ENCODE measurements around the gene DHX35.

The DHX35 gene

GRCh38 chr20:38932457-38933120 is 29.6 kb upstream of the DHX35 start:
- Mint-ChIP-seq H3K27ac (no peak overlapping the region), H3K9me3 (no peaks in the 10 kb centered on the region), H3K4me3 (no peak overlapping the region), H3K4me1 (ENCODE audit: low read depth) (peaks cover 17% of the 10 kb centered on the region), H3K27me3 (no peaks in the 10 kb centered on the region), H3K36me3 (ENCODE audit: low read depth) (peaks cover 15% of the 10 kb centered on the region)
- DNase-seq = no peak

GRCh38 chr20:38934530-38934929 is 27.6 kb upstream of the DHX35 start:
- DNase-seq = no peak
- no peaks in the 10 kb centered on the region for H3K27me3 Mint-ChIP-seq
- H3K36me3 Mint-ChIP-seq (ENCODE audit: low read depth) = peaks cover 14% of the 10 kb centered on the region
- H3K4me3 Mint-ChIP-seq = no peak overlapping the region
- no peak overlapping the region for H3K27ac Mint-ChIP-seq
- H3K4me1 Mint-ChIP-seq (ENCODE audit: low read depth) = peaks cover 6% of the 10 kb centered on the region
- H3K9me3 Mint-ChIP-seq = no peaks in the 10 kb centered on the region

- no peaks in the 10 kb centered on the region for H3K9me3 Mint-ChIP-seq
- H3K36me3 Mint-ChIP-seq (ENCODE audit: low read depth) = peaks cover 19% of the 10 kb centered on the region
- peaks cover 2% of the 10 kb centered on the region for H3K4me1 Mint-ChIP-seq (ENCODE audit: low read depth)
- H3K27me3 Mint-ChIP-seq = no peaks in the 10 kb centered on the region
- H3K27ac Mint-ChIP-seq = no peak overlapping the region
- no peak overlapping the region for H3K4me3 Mint-ChIP-seq
- DNase-seq = no peak
Measured at GRCh38 chr20:38935285-38935684, 26.9 kb upstream of the DHX35 start.

DNA sequence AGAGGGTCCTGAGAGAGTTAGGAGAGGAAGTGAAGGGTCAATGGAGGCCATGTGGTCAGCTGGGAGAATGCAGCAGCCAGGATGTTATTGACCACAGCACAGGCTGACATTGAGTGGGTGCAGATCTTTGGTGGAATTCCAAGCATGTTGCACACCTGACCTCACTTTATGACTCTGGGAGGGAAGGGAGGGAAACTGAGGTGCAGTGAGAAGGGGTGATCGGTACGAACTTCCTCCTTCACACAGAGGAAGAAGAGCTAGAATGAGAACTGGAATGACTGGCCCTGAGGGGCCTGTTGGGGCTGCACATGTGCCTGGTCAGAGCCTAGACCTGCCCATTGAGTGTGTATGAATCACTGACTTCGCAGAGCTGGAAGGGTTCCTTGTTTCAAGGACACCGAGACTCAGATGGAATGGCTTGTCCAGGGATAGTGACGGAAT is 26.2 kb upstream of the DHX35 start:
- H3K4me3 Mint-ChIP-seq = no peak overlapping the region
- DNase-seq = no peak
- H3K36me3 Mint-ChIP-seq (ENCODE audit: low read depth) = peaks cover 19% of the 10 kb centered on the region
- no peak overlapping the region for H3K27ac Mint-ChIP-seq
- H3K27me3 Mint-ChIP-seq = no peaks in the 10 kb centered on the region
- peaks cover 2% of the 10 kb centered on the region for H3K4me1 Mint-ChIP-seq (ENCODE audit: low read depth)
- H3K9me3 Mint-ChIP-seq = no peaks in the 10 kb centered on the region

DNA sequence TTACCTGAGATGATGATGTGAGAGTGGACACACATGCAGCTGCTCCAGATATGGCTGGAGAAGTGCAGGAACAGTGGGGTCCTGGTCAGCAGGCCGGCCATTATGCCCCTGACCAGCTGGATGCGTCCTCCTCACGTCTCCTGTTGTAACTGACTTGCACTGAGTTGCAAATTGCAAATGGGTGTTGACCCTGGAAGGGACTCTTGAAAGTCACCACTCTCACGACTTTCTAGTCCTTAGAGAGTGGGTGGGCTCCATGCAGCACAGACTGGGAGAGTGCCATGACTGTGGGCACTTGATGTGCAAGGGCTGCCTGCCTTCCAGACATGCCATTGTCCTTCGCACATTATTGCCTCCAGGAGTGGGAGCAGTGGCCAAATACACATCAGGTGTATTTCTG is 25.1 kb upstream of the DHX35 start:
- Mint-ChIP-seq H3K27ac (no peak overlapping the region), H3K9me3 (no peaks in the 10 kb centered on the region)

DNA sequence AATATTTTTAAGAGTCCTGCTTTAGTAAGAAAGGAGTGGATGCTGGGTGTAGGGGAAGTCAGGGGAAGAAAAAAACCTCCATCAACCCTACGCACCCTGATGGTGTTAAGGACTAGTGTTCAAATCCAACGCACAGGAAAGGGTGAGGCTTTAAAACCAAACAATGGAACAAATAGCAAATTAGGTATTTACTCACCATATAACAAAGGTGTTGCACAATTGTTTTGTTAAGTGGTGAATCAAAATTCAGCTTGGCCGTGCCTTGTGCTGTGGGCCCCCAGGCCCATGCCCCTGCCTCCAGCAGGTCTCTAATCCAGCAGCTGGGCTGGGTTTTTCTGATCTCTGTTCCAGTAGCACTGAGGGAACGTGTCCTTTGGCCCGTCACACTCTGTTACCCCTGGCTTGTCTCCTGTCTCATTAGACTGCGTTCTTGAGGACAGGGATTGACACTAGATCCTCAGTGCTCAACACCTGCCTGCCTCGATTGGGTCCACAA is 24.1 kb upstream of the DHX35 start:
- DNase-seq = no peak
- Mint-ChIP-seq H3K36me3 (ENCODE audit: low read depth) (peaks cover 37% of the 10 kb centered on the region), H3K27ac (no peak overlapping the region), H3K9me3 (no peaks in the 10 kb centered on the region), H3K4me1 (ENCODE audit: low read depth) (peaks cover 2% of the 10 kb centered on the region), H3K27me3 (no peaks in the 10 kb centered on the region), H3K4me3 (no peak overlapping the region)

More for the DNA sequence above, 25.1 kb upstream of the DHX35 start:
- Mint-ChIP-seq H3K4me3 (no peak overlapping the region), H3K36me3 (ENCODE audit: low read depth) (peaks cover 26% of the 10 kb centered on the region), H3K27me3 (no peaks in the 10 kb centered on the region), H3K4me1 (ENCODE audit: low read depth) (peaks cover 2% of the 10 kb centered on the region)
- no peak for DNase-seq

DNA sequence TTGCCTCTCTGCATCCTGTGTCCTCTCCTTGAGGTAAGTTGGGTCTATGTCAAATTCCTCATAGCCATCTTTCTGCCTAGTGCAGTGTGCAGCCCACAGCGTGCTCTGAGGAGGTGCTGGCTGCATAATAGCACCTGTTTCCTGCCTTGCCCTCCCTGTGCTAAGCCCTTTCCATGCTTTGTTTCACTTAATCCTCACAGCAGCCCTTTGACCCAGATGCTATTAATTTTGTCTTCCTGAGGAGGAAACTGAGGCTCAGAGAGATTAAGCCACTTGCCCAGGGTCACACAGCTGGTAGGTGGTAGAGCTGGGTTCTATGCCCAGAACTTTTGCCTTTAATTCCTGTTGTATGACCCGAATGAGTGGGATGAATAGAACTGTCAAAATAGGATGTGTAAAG is 22.5 kb upstream of the DHX35 start:
- H3K4me3 Mint-ChIP-seq = no peak overlapping the region
- peaks cover 47% of the 10 kb centered on the region for H3K36me3 Mint-ChIP-seq (ENCODE audit: low read depth)
- peaks cover 2% of the 10 kb centered on the region for H3K4me1 Mint-ChIP-seq (ENCODE audit: low read depth)
- no peaks in the 10 kb centered on the region for H3K27me3 Mint-ChIP-seq
- no peak for DNase-seq
- no peak overlapping the region for H3K27ac Mint-ChIP-seq
- no peaks in the 10 kb centered on the region for H3K9me3 Mint-ChIP-seq

- Mint-ChIP-seq H3K4me3 (no peak overlapping the region), H3K27ac (no peak overlapping the region), H3K36me3 (ENCODE audit: low read depth) (peaks cover 50% of the 10 kb centered on the region), H3K4me1 (ENCODE audit: low read depth) (peaks cover 2% of the 10 kb centered on the region), H3K9me3 (no peaks in the 10 kb centered on the region), H3K27me3 (no peaks in the 10 kb centered on the region)
- no peak for DNase-seq
Measured at GRCh38 chr20:38940644-38941043, 21.5 kb upstream of the DHX35 start.

- H3K4me1 Mint-ChIP-seq (ENCODE audit: low read depth) = peaks cover 2% of the 10 kb centered on the region
- no peak for DNase-seq
- no peak overlapping the region for H3K27ac Mint-ChIP-seq
- peaks cover 58% of the 10 kb centered on the region for H3K36me3 Mint-ChIP-seq (ENCODE audit: low read depth)
- H3K4me3 Mint-ChIP-seq = no peak overlapping the region
- no peaks in the 10 kb centered on the region for H3K27me3 Mint-ChIP-seq
- H3K9me3 Mint-ChIP-seq = no peaks in the 10 kb centered on the region
Measured at GRCh38 chr20:38941726-38942389, 20.3 kb upstream of the DHX35 start.

- Mint-ChIP-seq H3K9me3 (no peaks in the 10 kb centered on the region), H3K4me1 (ENCODE audit: low read depth) (no peaks in the 10 kb centered on the region), H3K4me3 (no peak overlapping the region), H3K27ac (no peak overlapping the region), H3K36me3 (ENCODE audit: low read depth) (peaks cover 68% of the 10 kb centered on the region), H3K27me3 (no peaks in the 10 kb centered on the region)
- DNase-seq = no peak
Measured at GRCh38 chr20:38945012-38945411, 17.1 kb upstream of the DHX35 start.

- Mint-ChIP-seq H3K4me1 (ENCODE audit: low read depth) (no peaks in the 10 kb centered on the region), H3K27ac (no peak overlapping the region), H3K4me3 (no peak overlapping the region), H3K9me3 (no peaks in the 10 kb centered on the region), H3K27me3 (no peaks in the 10 kb centered on the region), H3K36me3 (ENCODE audit: low read depth) (peaks cover 73% of the 10 kb centered on the region)
- DNase-seq = no peak
Measured at GRCh38 chr20:38946836-38947235, 15.3 kb upstream of the DHX35 start.

GRCh38 chr20:38947931-38948362 is 14.2 kb upstream of the DHX35 start:
- peaks cover 70% of the 10 kb centered on the region for H3K36me3 Mint-ChIP-seq (ENCODE audit: low read depth)
- H3K9me3 Mint-ChIP-seq = no peaks in the 10 kb centered on the region
- H3K27ac Mint-ChIP-seq = no peak overlapping the region
- H3K4me3 Mint-ChIP-seq = no peak overlapping the region
- H3K4me1 Mint-ChIP-seq (ENCODE audit: low read depth) = no peaks in the 10 kb centered on the region
- DNase-seq = no peak
- no peaks in the 10 kb centered on the region for H3K27me3 Mint-ChIP-seq

DNA sequence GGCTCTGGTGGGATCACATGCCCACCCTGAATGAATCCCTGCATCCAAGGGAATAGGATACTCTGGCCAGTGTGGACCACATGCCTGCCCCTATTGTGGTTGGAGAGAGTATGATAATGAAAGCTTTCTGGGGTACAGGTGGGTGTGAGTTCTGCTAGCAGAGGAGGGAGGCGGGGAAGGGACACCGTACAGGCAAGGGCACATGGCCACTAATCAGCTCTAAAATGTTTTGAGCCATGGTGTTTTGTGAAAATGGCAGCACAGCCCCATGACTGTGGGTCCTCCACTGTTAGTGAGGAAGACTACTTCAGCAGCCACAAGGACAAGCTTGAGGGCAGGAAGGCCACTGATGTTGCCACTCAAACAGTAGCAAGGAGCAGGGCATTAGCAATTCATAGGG is 11.9 kb upstream of the DHX35 start:
- no peaks in the 10 kb centered on the region for H3K4me1 Mint-ChIP-seq (ENCODE audit: low read depth)
- no peak overlapping the region for H3K27ac Mint-ChIP-seq
- no peak overlapping the region for H3K4me3 Mint-ChIP-seq
- no peaks in the 10 kb centered on the region for H3K9me3 Mint-ChIP-seq
- no peaks in the 10 kb centered on the region for H3K27me3 Mint-ChIP-seq
- peaks cover 55% of the 10 kb centered on the region for H3K36me3 Mint-ChIP-seq (ENCODE audit: low read depth)
- DNase-seq = no peak

DNA sequence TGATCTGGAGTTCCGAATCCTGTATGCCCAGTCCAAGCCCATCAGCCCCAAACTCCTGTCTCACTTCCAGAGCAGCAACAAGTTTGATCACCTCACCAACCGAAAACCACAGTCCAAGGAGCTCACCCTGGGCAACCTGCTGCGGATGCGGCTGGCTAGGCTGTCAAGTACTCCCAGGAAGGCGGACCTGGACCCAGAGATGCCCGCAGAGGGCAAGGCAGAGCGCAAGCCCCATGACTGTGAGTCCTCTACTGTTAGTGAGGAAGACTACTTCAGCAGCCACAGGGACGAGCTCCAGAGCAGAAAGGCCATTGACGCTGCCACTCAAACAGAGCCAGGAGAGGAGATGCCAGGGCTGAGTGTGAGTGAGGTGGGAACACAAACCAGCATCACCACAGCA is 10.5 kb upstream of the DHX35 start:
- no peaks in the 10 kb centered on the region for H3K9me3 Mint-ChIP-seq
- H3K4me1 Mint-ChIP-seq (ENCODE audit: low read depth) = no peaks in the 10 kb centered on the region
- H3K36me3 Mint-ChIP-seq (ENCODE audit: low read depth) = peaks cover 50% of the 10 kb centered on the region
- H3K27ac Mint-ChIP-seq = peak overlapping the region; percentile 34
- no peaks in the 10 kb centered on the region for H3K27me3 Mint-ChIP-seq
- no peak overlapping the region for H3K4me3 Mint-ChIP-seq
- DNase-seq = no peak

GRCh38 chr20:38952153-38952552 is 10.0 kb upstream of the DHX35 start:
- peaks cover 44% of the 10 kb centered on the region for H3K36me3 Mint-ChIP-seq (ENCODE audit: low read depth)
- no peaks in the 10 kb centered on the region for H3K27me3 Mint-ChIP-seq
- no peak overlapping the region for H3K27ac Mint-ChIP-seq
- H3K9me3 Mint-ChIP-seq = no peaks in the 10 kb centered on the region
- H3K4me1 Mint-ChIP-seq (ENCODE audit: low read depth) = no peaks in the 10 kb centered on the region
- no peak for DNase-seq
- H3K4me3 Mint-ChIP-seq = no peak overlapping the region

All from activated T-cell treated with anti-CD3 and anti-CD28 coated beads, Interleukin-2, amount 50 U/mL, for 24 hours (primary cell).